ENCODE data around the gene MLLT1. TPM values are rescaled to one million over a fixed set of nuclear protein-coding genes. Genes with fewer than 3 reads are reported as not detected.

Gene MLLT1
- total RNA-seq, 1 experiment from 2014 or later = 54.9 TPM

DNA sequence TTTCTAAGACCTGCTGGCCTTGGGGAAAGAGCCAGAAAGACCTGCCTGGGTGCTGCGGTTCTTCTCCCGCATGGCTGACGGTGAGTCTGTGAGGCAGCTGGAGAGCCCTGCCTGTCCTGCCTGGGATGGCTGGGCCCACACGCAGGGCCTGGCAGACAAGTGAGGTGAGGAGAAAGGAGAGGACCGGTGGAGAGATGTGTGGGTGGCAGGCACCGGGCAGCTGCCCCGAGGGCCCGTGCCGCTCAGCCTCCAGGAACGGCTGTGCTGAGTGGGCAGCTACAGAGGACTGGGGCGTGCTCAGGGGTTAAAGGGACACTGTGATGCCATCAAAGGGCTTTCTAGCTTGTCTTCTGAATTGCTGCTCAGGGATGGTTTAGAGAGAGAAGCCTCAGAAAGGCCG is 53.8 kb downstream of the MLLT1 start:
- TF ChIP-seq CTCF (conservative IDR thresholded peaks at IDR 0.05) = no peak
- Histone ChIP-seq H3K56ac (ENCODE audit: insufficient read length, low read depth, low read length) (no peak overlapping the region), H3K27me3 (ENCODE audit: insufficient read depth, low read length) (no peaks in the 10 kb centered on the region), H3K4me1 (ENCODE audit: insufficient read depth, low read length) (no peaks in the 10 kb centered on the region), H2AK5ac (ENCODE audit: insufficient read length, low read length) (no peak overlapping the region), H3K18ac (ENCODE audit: insufficient read length, low read depth, low read length) (no peak overlapping the region), H3K79me1 (ENCODE audit: insufficient read depth, low read depth, low read length, poor library complexity, severe bottlenecking) (no peaks in the 10 kb centered on the region), H4K91ac (ENCODE audit: insufficient read length, low read depth, low read length) (no peak overlapping the region), H2BK15ac (ENCODE audit: low read depth, low read length) (no peak overlapping the region), H4K5ac (ENCODE audit: insufficient read length, low read depth, low read length) (no peak overlapping the region), H3T11ph (ENCODE audit: low read length) (no peak overlapping the region), H2BK5ac (ENCODE audit: insufficient read length, low read length) (no peak overlapping the region), H3K4ac (ENCODE audit: low read depth, low read length) (no peak overlapping the region), H3K27ac (ENCODE audit: insufficient read length, low read depth, low read length) (no peak overlapping the region), H2BK20ac (ENCODE audit: low read depth, low read length, poor library complexity, severe bottlenecking) (no peak overlapping the region), H2AFZ (ENCODE audit: low read length) (no peak overlapping the region), H2BK12ac (ENCODE audit: insufficient read length, low read depth, low read length) (no peak overlapping the region), H3K9me3 (ENCODE audit: control insufficient read depth, low read depth, low read length) (no peaks in the 10 kb centered on the region), H2BK120ac (ENCODE audit: low read depth, low read length, poor library complexity, severe bottlenecking) (no peak overlapping the region), H3K4me2 (ENCODE audit: insufficient read depth, insufficient read length, low read length) (no peak overlapping the region), H4K8ac (replicated peaks; ENCODE audit: insufficient read length, low read depth, low read length) (no peak overlapping the region), H3K9ac (ENCODE audit: extremely low read depth, insufficient read length, low read length) (no peak overlapping the region), H3K23me2 (ENCODE audit: insufficient read length, low read depth, low read length, poor library complexity, severe bottlenecking) (no peaks in the 10 kb centered on the region), H3K23ac (ENCODE audit: insufficient read length, low read depth, low read length) (no peak overlapping the region), H4K20me1 (ENCODE audit: control insufficient read depth, insufficient read depth, insufficient read length) (no peaks in the 10 kb centered on the region), H3K14ac (ENCODE audit: insufficient read depth, low read length) (no peak overlapping the region), H3K79me2 (ENCODE audit: insufficient read depth, low read length) (no peaks in the 10 kb centered on the region; the same call in 1 of the 2 replicates)
- DNase-seq = no peak
- Mint-ChIP-seq H3K27me3 (ENCODE audit: low read depth) (no peaks in the 10 kb centered on the region; the same call in 1 of the 2 replicates), H3K9me3 (no peaks in the 10 kb centered on the region; a peak in 1 of 5 replicates), H3K4me1 (peaks cover 9 to 13% of the 10 kb centered on the region in 2 experiments), H3K4me3 (no peak overlapping the region), H3K36me3 (ENCODE audit: insufficient read depth in 1 of 3, low read depth in 3 of 3) (peaks cover 20 to 35% (median 34%) of the 10 kb centered on the region in 3 experiments; a peak in 6 of 7 replicates), H3K27ac (peak overlapping the region in 2 of 3 experiments; percentile 74 to 91; a peak in 2 of 7 replicates)
- no CpG with 5 or more reads among the region's 12 CpGs for WGBS (ENCODE audit: extremely low coverage, insufficient read length, low lambda C conversion rate)
